ENCODE measurements around the gene C6orf47. TPM values are rescaled to one million over a fixed set of nuclear protein-coding genes. Genes with fewer than 3 reads are reported as not detected.

C6orf47 gene
- polyA plus RNA-seq, 1 experiment: 10.2 TPM

GRCh38 chr6:31655349-31656237, 5.0 kb downstream of the C6orf47 start, which contains the start of gene APOM:
APOM (plus strand) TSS chr6:31655894; CDS start chr6:31655967, 73 bp downstream.
- ChIA-PET CTCF (interaction anchor here (0.6 to 1.9 kb wide), 2 partner anchors 174 to 175 kb away, joined by 4 to 5 read pairs; no protein-coding TSS in a partner anchor), POLR2A (interaction anchor here (0.5 kb wide), 1 partner anchor 17 kb away, joined by 6 read pairs; no protein-coding TSS in a partner anchor)

GRCh38 chr6:31654574-31655348, 5.8 kb downstream of the C6orf47 start:
- ChIA-PET CTCF (interaction anchor here (0.6 to 1.9 kb wide), 2 partner anchors 175 to 176 kb away, joined by 4 to 5 read pairs; no protein-coding TSS in a partner anchor), POLR2A (interaction anchor here (0.5 to 1.0 kb wide), 2 partner anchors 12 to 16 kb away, joined by 6 read pairs; no protein-coding TSS in a partner anchor)
- no peak for TF ChIP-seq CTCF (IDR thresholded peaks at IDR 0.05; ENCODE audit: low read depth, low read length)
- Histone ChIP-seq H3K27ac (ENCODE audit: low read depth, low read length) (no peak overlapping the region), H3K4me3 (ENCODE audit: low read depth, low read length) (no peak overlapping the region), H3K27me3 (ENCODE audit: control insufficient read depth, insufficient read depth, low read length) (no peaks in the 10 kb centered on the region), H3K9me3 (ENCODE audit: control insufficient read depth, insufficient read depth, low read length) (no peaks in the 10 kb centered on the region; the same call in 1 of the 2 replicates)
- no peak for DNase-seq (ENCODE audit: low read depth, low spot score)

More at GRCh38 chr6:31655349-31656237, 5.0 kb downstream of the C6orf47 start, which contains the start of gene APOM:
- Histone ChIP-seq H3K4me3 (ENCODE audit: low read depth, low read length) (no peak within 1 kb of the TSS), H3K27ac (ENCODE audit: low read depth, low read length) (no peak within 1 kb of the TSS), H3K27me3 (ENCODE audit: control insufficient read depth, insufficient read depth, low read length) (no peaks in the 10 kb centered on the region), H3K9me3 (ENCODE audit: control insufficient read depth, insufficient read depth, low read length) (no peaks in the 10 kb centered on the region; the same call in 1 of the 2 replicates)
- DNase-seq (ENCODE audit: low read depth, low spot score): no peak
- no peak for TF ChIP-seq CTCF (IDR thresholded peaks at IDR 0.05; ENCODE audit: low read depth, low read length)

GRCh38 chr6:31652925-31653724, 7.5 kb downstream of the C6orf47 start:
- CTCF ChIA-PET: interaction anchor here (0.5 to 0.8 kb wide), 3 partner anchors 11 to 594 kb away, joined by 3 read pairs; partner anchors contain the start of genes GPANK1 and LY6G5C
- Histone ChIP-seq H3K9me3 (ENCODE audit: control insufficient read depth, insufficient read depth, low read length) (no peaks in the 10 kb centered on the region; the same call in 1 of the 2 replicates), H3K27ac (ENCODE audit: low read depth, low read length) (peak overlapping the region; percentile 98), H3K27me3 (ENCODE audit: control insufficient read depth, insufficient read depth, low read length) (no peaks in the 10 kb centered on the region), H3K4me3 (ENCODE audit: low read depth, low read length) (peak overlapping the region; percentile 88)
- no peak for TF ChIP-seq CTCF (IDR thresholded peaks at IDR 0.05; ENCODE audit: low read depth, low read length)
- POLR2A ChIA-PET: interaction anchor here (0.5 to 3.0 kb wide), 11 partner anchors 8 to 319 kb away, joined by 3 to 37 read pairs (median 10); partner anchors contain the start of genes C6orf47, CSNK2B, DXO and GPANK1
- no peak for DNase-seq (ENCODE audit: low read depth, low spot score)

- DNase-seq (ENCODE audit: low read depth, low spot score): no peak
- no peak for TF ChIP-seq CTCF (IDR thresholded peaks at IDR 0.05; ENCODE audit: low read depth, low read length)
- Histone ChIP-seq H3K9me3 (ENCODE audit: control insufficient read depth, insufficient read depth, low read length) (no peaks in the 10 kb centered on the region; the same call in 1 of the 2 replicates), H3K27me3 (ENCODE audit: control insufficient read depth, insufficient read depth, low read length) (no peaks in the 10 kb centered on the region), H3K27ac (ENCODE audit: low read depth, low read length) (peak overlapping the region; percentile 98), H3K4me3 (ENCODE audit: low read depth, low read length) (peak overlapping the region; percentile 88)
- ChIA-PET POLR2A (interaction anchor here (1.8 to 3.0 kb wide), 6 partner anchors 9 to 175 kb away, joined by 10 to 37 read pairs (median 12); partner anchors contain the start of genes C6orf47, CSNK2B, GPANK1 and HSPA1B), CTCF (interaction anchor here (1.2 kb wide), 1 partner anchor 12 kb away, joined by 3 read pairs; the partner anchor contains the start of gene GPANK1)
These were observed 8.9 kb downstream of the C6orf47 start for GRCh38 chr6:31651602-31652191.
